H9 (cell line): ENCODE data around the gene NFASC. TPM values are rescaled to one million over a fixed set of nuclear protein-coding genes. Genes with fewer than 3 reads are reported as not detected.

Experiments
- DNase-seq: peaks from one replicate; pipeline ENCODE4 v3.0.0-alpha.2; 2017
- H2AFZ ChIP-seq: one replicate; pipeline ENCODE4 v1.6.1; 2013; ENCODE audit warnings: mild to moderate bottlenecking, low read length, control low read depth, moderate library complexity
- H2AK5ac ChIP-seq: 2 replicates; pipeline ENCODE4 v1.6.1; 2013; ENCODE audit warnings: low read length, control low read depth, mixed read lengths; ENCODE audit not compliant: insufficient read length
- H2BK120ac ChIP-seq: one replicate; pipeline ENCODE4 v1.6.1; 2013; ENCODE audit warnings: low read depth, mild to moderate bottlenecking, low read length, control low read depth, inconsistent platforms; ENCODE audit not compliant: poor library complexity, severe bottlenecking
- H2BK12ac ChIP-seq: 2 replicates; pipeline ENCODE4 v1.6.1; 2013; ENCODE audit warnings: low read length, control low read depth, mixed read lengths, low read depth; ENCODE audit not compliant: insufficient read length
- H2BK15ac ChIP-seq: 2 replicates; pipeline ENCODE4 v1.6.1; 2013; ENCODE audit warnings: low read depth, low read length, control low read depth
- H2BK20ac ChIP-seq: one replicate; pipeline ENCODE4 v1.6.1; 2013; ENCODE audit warnings: low read depth, mild to moderate bottlenecking, low read length, control low read depth, inconsistent platforms; ENCODE audit not compliant: poor library complexity, severe bottlenecking
- H2BK5ac ChIP-seq: 2 replicates; pipeline ENCODE4 v1.6.1; 2013; ENCODE audit warnings: low read length, control low read depth, mixed read lengths; ENCODE audit not compliant: insufficient read length
- H3K14ac ChIP-seq: 2 replicates; pipeline ENCODE4 v1.6.1; 2013; ENCODE audit warnings: low read length, control low read depth; ENCODE audit not compliant: insufficient read depth
- H3K18ac ChIP-seq: 2 replicates; pipeline ENCODE4 v1.6.1; 2013; ENCODE audit warnings: low read depth, mild to moderate bottlenecking, mixed read lengths, low read length, control low read depth; ENCODE audit not compliant: insufficient read length
- H3K23ac ChIP-seq: 2 replicates; pipeline ENCODE4 v1.6.1; 2013; ENCODE audit warnings: low read length, control low read depth, mixed read lengths, low read depth; ENCODE audit not compliant: insufficient read length
- H3K23me2 ChIP-seq: 2 replicates; pipeline ENCODE4 v1.6.1; 2013; ENCODE audit warnings: low read depth, mild to moderate bottlenecking, mixed read lengths, low read length, control low read depth; ENCODE audit not compliant: insufficient read length, poor library complexity, severe bottlenecking
- H3K27ac ChIP-seq: 2 replicates; pipeline ENCODE4 v1.5.1; 2013; ENCODE audit warnings: low read length, control low read depth, mixed read lengths, low read depth; ENCODE audit not compliant: insufficient read length
- H3K27me3 ChIP-seq: 2 replicates; pipeline ENCODE4 v1.6.1; 2013; ENCODE audit warnings: low read length, control low read depth, inconsistent platforms; ENCODE audit not compliant: insufficient read depth
- H3K4ac ChIP-seq: 2 replicates; pipeline ENCODE4 v1.6.1; 2013; ENCODE audit warnings: low read depth, mild to moderate bottlenecking, control low read depth, inconsistent platforms, low read length, moderate library complexity
- H3K4me1 ChIP-seq: 2 replicates; pipeline ENCODE4 v1.6.1; 2013; ENCODE audit warnings: low read length, control low read depth, inconsistent platforms; ENCODE audit not compliant: insufficient read depth
- H3K4me2 ChIP-seq: 2 replicates; pipeline ENCODE4 v1.6.1; 2013; ENCODE audit warnings: low read length, control low read depth, mixed read lengths; ENCODE audit not compliant: insufficient read length, insufficient read depth
- H3K56ac ChIP-seq: 2 replicates; pipeline ENCODE4 v1.6.1; 2013; ENCODE audit warnings: low read depth, mild to moderate bottlenecking, mixed read lengths, low read length, control low read depth; ENCODE audit not compliant: insufficient read length
- H3K79me1 ChIP-seq: 2 replicates; pipeline ENCODE4 v1.6.1; 2013; ENCODE audit warnings: low read depth, mild to moderate bottlenecking, moderate library complexity, low read length, control low read depth, inconsistent platforms; ENCODE audit not compliant: insufficient read depth, poor library complexity, severe bottlenecking
- H3K79me2 ChIP-seq: 2 replicates; pipeline ENCODE4 v1.6.1; 2013; ENCODE audit warnings: low read length, control low read depth, inconsistent platforms; ENCODE audit not compliant: insufficient read depth
- H3K9ac ChIP-seq: 2 replicates; pipeline ENCODE4 v1.6.1; 2013; ENCODE audit warnings: low read length, control low read depth, mixed read lengths; ENCODE audit not compliant: insufficient read length; ENCODE audit errors: extremely low read depth
- H3K9me3 ChIP-seq: one replicate; pipeline ENCODE4 v1.6.1; 2013; ENCODE audit warnings: low read depth, low read length, inconsistent platforms; ENCODE audit not compliant: control insufficient read depth
- H3T11ph ChIP-seq: one replicate; pipeline ENCODE4 v1.6.1; 2013; ENCODE audit warnings: mild to moderate bottlenecking, low read length, control low read depth, inconsistent platforms
- H4K20me1 ChIP-seq: one replicate; pipeline ENCODE4 v1.6.1; 2013; ENCODE audit not compliant: control insufficient read depth, insufficient read length, insufficient read depth
- H4K5ac ChIP-seq: 2 replicates; pipeline ENCODE4 v1.6.1; 2013; ENCODE audit warnings: low read depth, mild to moderate bottlenecking, mixed read lengths, low read length, control low read depth; ENCODE audit not compliant: insufficient read length
- H4K8ac ChIP-seq: replicated peaks from 2 replicates; pipeline ENCODE4 v1.6.1; 2013; ENCODE audit warnings: low read length, control low read depth, mixed read lengths, low read depth; ENCODE audit not compliant: insufficient read length
- H4K91ac ChIP-seq: 2 replicates; pipeline ENCODE4 v1.6.1; 2013; ENCODE audit warnings: low read depth, mild to moderate bottlenecking, moderate library complexity, mixed read lengths, low read length, control low read depth; ENCODE audit not compliant: insufficient read length
- H3K27ac Mint-ChIP-seq, 3 experiments: 2 replicates in 2 of 3; 3 replicates in 1 of 3; pipeline ENCODE4 v1.8.0; 2020 to 2021; ENCODE audit warnings: mixed read lengths in 3 of 3, mild to moderate bottlenecking in 1 of 3, moderate library complexity in 1 of 3
- H3K27me3 Mint-ChIP-seq: 2 replicates; pipeline ENCODE4 v1.8.0; 2021; ENCODE audit warnings: low read depth, mild to moderate bottlenecking, moderate library complexity, mixed read lengths
- H3K36me3 Mint-ChIP-seq, 3 experiments: 2 replicates in 2 of 3; 3 replicates in 1 of 3; pipeline ENCODE4 v1.8.0; 2020 to 2021; ENCODE audit warnings: low read depth in 3 of 3, mixed read lengths in 3 of 3; ENCODE audit not compliant: insufficient read depth in 1 of 3
- H3K4me1 Mint-ChIP-seq, 2 experiments: 2 replicates each; pipeline ENCODE4 v1.8.0; 2020; ENCODE audit warnings: mixed read lengths in 2 of 2
- H3K4me3 Mint-ChIP-seq, 2 experiments: 2 replicates in 1 of 2; 3 replicates in 1 of 2; pipeline ENCODE4 v1.8.0; 2020 to 2021; ENCODE audit warnings: mild to moderate bottlenecking in 2 of 2, mixed read lengths in 2 of 2, moderate library complexity in 1 of 2
- H3K9me3 Mint-ChIP-seq, 2 experiments: 2 replicates in 1 of 2; 3 replicates in 1 of 2; pipeline ENCODE4 v1.8.0; 2020; ENCODE audit warnings: mild to moderate bottlenecking in 2 of 2, mixed read lengths in 2 of 2, moderate library complexity in 1 of 2
- CTCF ChIP-seq: fragments of 200-600 bp; sonication (generic); conservative IDR thresholded peaks from 3 replicates; pipeline ENCODE4 v1.8.0; 2021; ENCODE audit warnings: antibody characterized with exemption, mild to moderate bottlenecking
- WGBS: extraction: QIAGEN DNeasy Blood & Tissue Kit; methylation state at CpG from one replicate; pipeline ENCODE4 v1.1.7; 2013; ENCODE audit warnings: missing lambda C conversion rate, low lambda C conversion rate, mixed read lengths; ENCODE audit not compliant: insufficient read length; ENCODE audit errors: extremely low coverage; 5-methylcytosine and 5-hydroxymethylcytosine counted together
- total RNA-seq: library from RNA; stranded (reverse); gene quantifications from 2 replicates; pipeline ENCODE4 v1.2.1, GENCODE V29; 2021

Gene NFASC
- total RNA-seq, 1 experiment from 2014 or later = 5.0 TPM

- H3K27me3 ChIP-seq = no peaks in the 10 kb centered on the region
- H4K20me1 ChIP-seq = peaks cover 3% of the 10 kb centered on the region
- no peak overlapping the region for H3K23ac ChIP-seq
- no peak overlapping the region for H3K27ac ChIP-seq
- H3K14ac ChIP-seq = no peak overlapping the region
- H3K27me3 Mint-ChIP-seq = no peaks in the 10 kb centered on the region
- no peak overlapping the region for H2BK20ac ChIP-seq
- H3K23me2 ChIP-seq = no peaks in the 10 kb centered on the region
- WGBS = no CpG with 5 or more reads among the region's 1 CpG
- no peak overlapping the region for H3K27ac Mint-ChIP-seq
- no peak overlapping the region for H2BK5ac ChIP-seq
- no peak overlapping the region for H2BK120ac ChIP-seq
- H3K79me2 ChIP-seq = no peaks in the 10 kb centered on the region
- H3K18ac ChIP-seq = no peak overlapping the region
- H3K4me1 Mint-ChIP-seq = no peaks in the 10 kb centered on the region; a peak in 2 of 4 replicates
- no peak overlapping the region for H3K9ac ChIP-seq
- no peak overlapping the region for H4K8ac ChIP-seq
- H2AK5ac ChIP-seq = no peak overlapping the region
- peaks cover 14% of the 10 kb centered on the region; the same call in 1 of the 2 replicates for H3K4me1 ChIP-seq
- no peak overlapping the region for H2AFZ ChIP-seq
- H3K56ac ChIP-seq = no peak overlapping the region
- no peak overlapping the region for H2BK15ac ChIP-seq
- no peaks in the 10 kb centered on the region for H3K9me3 Mint-ChIP-seq
- no peak overlapping the region for H4K91ac ChIP-seq
- no peak overlapping the region for H3K4me3 Mint-ChIP-seq
- H3K9me3 ChIP-seq = no peaks in the 10 kb centered on the region
- no peak overlapping the region for H3T11ph ChIP-seq
- no peak for DNase-seq
- TF ChIP-seq CTCF = no peak
- H3K4ac ChIP-seq = no peak overlapping the region
- no peaks in the 10 kb centered on the region for H3K79me1 ChIP-seq
- H2BK12ac ChIP-seq = no peak overlapping the region
- H3K36me3 Mint-ChIP-seq = no peaks in the 10 kb centered on the region
- no peak overlapping the region for H3K4me2 ChIP-seq
- H4K5ac ChIP-seq = no peak overlapping the region
Measured at GRCh38 chr1:204931313-204931712, 60.7 kb downstream of the NFASC start.
